Ovary (tissue), 9 donors: ENCODE data around the gene RPTOR. TPM values are rescaled to one million over a fixed set of nuclear protein-coding genes. Genes with fewer than 3 reads are reported as not detected.

Source experiments
- DNase-seq, 5 donors: peaks; one replicate each; pipeline ENCODE4 v3.0.0-alpha.2; 2019 to 2020
- H3K27ac ChIP-seq, 2 donors: fragments of 200-600 bp; one replicate each; pipeline versions ENCODE4 v1.5.1 to v1.8.0; 2019 to 2022
- H3K27me3 ChIP-seq: fragments of 200-600 bp; one replicate; pipeline ENCODE4 v1.8.0; 2022
- H3K36me3 ChIP-seq: fragments of 200-600 bp; sonication (generic); one replicate; pipeline ENCODE4 v1.5.1; 2019
- H3K4me1 ChIP-seq: one replicate; pipeline ENCODE4 v1.8.1; 2013; ENCODE audit warnings: mild to moderate bottlenecking, moderate library complexity; ENCODE audit not compliant: insufficient read depth
- H3K4me3 ChIP-seq: fragments of 200-600 bp; sonication (generic); one replicate; pipeline ENCODE4 v1.5.1; 2017
- H3K9me3 ChIP-seq, 2 donors: fragments of 200-600 bp in 1 of 2; sonication (generic) in 1 of 2; one replicate each; pipeline versions ENCODE4 v1.5.1 to v1.8.1; 2013 to 2019; ENCODE audit warnings: mild to moderate bottlenecking in 1 of 2, moderate library complexity in 1 of 2
- CTCF ChIP-seq, 3 donors: fragments of 450-650 bp in 2 of 3; fragments of 200-600 bp in 1 of 3; IDR thresholded peaks; one replicate each; pipeline versions ENCODE4 v1.5.1 to v1.8.0; 2016 to 2022; ENCODE audit warnings: antibody characterized with exemption in 3 of 3, mild to moderate bottlenecking in 1 of 3
- EP300 ChIP-seq: sonication (generic); formaldehyde crosslinking; IDR thresholded peaks from one replicate; pipeline ENCODE4 v1.6.1; 2017; ENCODE audit warnings: antibody characterized with exemption
- POLR2A ChIP-seq: fragments of 450-650 bp; IDR thresholded peaks from one replicate; pipeline ENCODE4 v1.6.1; 2017; ENCODE audit warnings: antibody characterized with exemption, mild to moderate bottlenecking, moderate library complexity
- WGBS, 3 donors: extraction: QIAGEN DNeasy Blood & Tissue Kit in 1 of 3; methylation state at CpG; one replicate each; pipeline versions ENCODE4 v1.1.5 to v1.1.7; 2013 to 2017; 5-methylcytosine and 5-hydroxymethylcytosine counted together
- intact Hi-C, 4 donors: fragments of 100-400 bp; cut with DNase I; formaldehyde crosslinking; loops; one replicate each; pipeline versions ENCODE4 v1.11.0 to v1.15.1; 2022 to 2023
- polyA plus RNA-seq, 2 donors: library from polyadenylated mRNA; stranded (reverse); fragments of 200-250 nt in 1 of 2; fragments of 350-450 nt in 1 of 2; fragmentation: Illumina TruSeq in 1 of 2; extraction: RNeasy Lipid Tissue Mini Kit (QIAGEN cat#74804) in 1 of 2; gene quantifications; one replicate each; pipeline ENCODE4 v1.2.3, GENCODE V29; 2013 to 2014
- total RNA-seq, 7 donors: library from RNA; depleted of rRNA in 2 of 7; stranded (reverse); fragments of >200 nt in 2 of 7; fragmentation: NEBNext Ultra II Directional in 3 of 7; extraction: Animal tissue kit (Norgen Biotek cat#: 25700) in 3 of 7; gene quantifications; one replicate each; pipeline versions ENCODE4 v1.1.0 to v1.2.4, GENCODE V29; 2016 to 2023
- donor health status: DM: no; HTN: no; CAD: no; lungs with moderate emphysema.
- donor health status: DM: no; HTN: no; CAD: no.
- donor health status: Bipolar disorder and iron deficiency.
- donor health status: DM: yes; HTN: yes; CAD: no.
- donor health status: DM: no; HTN: no; CAD: no.
- donor health status: DM: yes; HTN: yes; CAD: no.

RPTOR gene
- total and polyA plus RNA-seq, 9 donors = 11.1 to 41.9 (median 27.9) TPM

- no peaks in the 10 kb centered on the region for H3K27me3 ChIP-seq
- intact Hi-C loops = no loop called here
- no peaks in the 10 kb centered on the region for H3K9me3 ChIP-seq
- H3K36me3 ChIP-seq = no peaks in the 10 kb centered on the region
- no peak for DNase-seq
- H3K4me3 ChIP-seq = no peak overlapping the region
- WGBS, 3 donors = 97 to 100% (median 98%) methylated on average over 17 of the region's 17 CpGs
- H3K4me1 ChIP-seq = no peaks in the 10 kb centered on the region
- H3K27ac ChIP-seq = no peak overlapping the region
- TF ChIP-seq CTCF (IDR thresholded peaks at IDR 0.05) (no peak), EP300 (no peak), POLR2A (no peak)
Observed at GRCh38 chr17:80846932-80847331, 302.3 kb downstream of the RPTOR start.

- H3K27me3 ChIP-seq = no peaks in the 10 kb centered on the region
- intact Hi-C loops = no loop called here
- DNase-seq = no peak
- no peaks in the 10 kb centered on the region for H3K4me1 ChIP-seq
- no peaks in the 10 kb centered on the region for H3K36me3 ChIP-seq
- 85 to 87% (median 87%) methylated on average over 28 of the region's 28 CpGs for WGBS, 3 donors
- no peak overlapping the region for H3K4me3 ChIP-seq
- TF ChIP-seq POLR2A = no peak
- TF ChIP-seq CTCF (IDR thresholded peaks at IDR 0.05) = no peak
- TF ChIP-seq EP300 = no peak
- no peak overlapping the region for H3K27ac ChIP-seq
- no peaks in the 10 kb centered on the region for H3K9me3 ChIP-seq
Observed at GRCh38 chr17:80847496-80848230, 303.0 kb downstream of the RPTOR start.

GRCh38 chr17:80848449-80849102 lies 303.9 kb downstream of the RPTOR start:
- Histone ChIP-seq H3K27me3 (no peaks in the 10 kb centered on the region), H3K36me3 (no peaks in the 10 kb centered on the region), H3K4me1 (no peaks in the 10 kb centered on the region), H3K9me3 (no peaks in the 10 kb centered on the region), H3K4me3 (no peak overlapping the region), H3K27ac (no peak overlapping the region)
- no peak for DNase-seq
- intact Hi-C loops = no loop called here
- TF ChIP-seq CTCF (IDR thresholded peaks at IDR 0.05) (no peak), POLR2A (no peak), EP300 (no peak)
- WGBS, 3 donors = 93 to 94% (median 94%) methylated on average over 21 of the region's 21 CpGs

GRCh38 chr17:80849119-80849518 lies 304.5 kb downstream of the RPTOR start:
- no peak for DNase-seq
- H3K4me1 ChIP-seq = no peaks in the 10 kb centered on the region
- WGBS, 3 donors = 95 to 98% (median 95%) methylated on average over 12 of the region's 12 CpGs
- no peaks in the 10 kb centered on the region for H3K27me3 ChIP-seq
- no peak overlapping the region for H3K27ac ChIP-seq
- intact Hi-C loops = no loop called here
- TF ChIP-seq CTCF (IDR thresholded peaks at IDR 0.05) (no peak), POLR2A (no peak), EP300 (no peak)
- no peaks in the 10 kb centered on the region for H3K9me3 ChIP-seq
- no peak overlapping the region for H3K4me3 ChIP-seq
- no peaks in the 10 kb centered on the region for H3K36me3 ChIP-seq
